Upper lobe of left lung (tissue), 4 donors: ENCODE measurements around the gene FXR2.

ENCODE experiments used
- CTCF ChIP-seq, 6 experiments: fragments of 450-650 bp in 4 of 6; fragments of 200-600 bp in 2 of 6; sonication (generic) in 2 of 6; IDR thresholded peaks; one replicate each; pipeline ENCODE4 v1.5.1; 2016 to 2019; ENCODE audit warnings: antibody characterized with exemption in 6 of 6
- EP300 ChIP-seq, 4 donors: sonication (generic); formaldehyde crosslinking; IDR thresholded peaks; one replicate each; pipeline ENCODE4 v1.5.1; 2017; ENCODE audit warnings: antibody characterized with exemption in 4 of 4, control low read depth in 2 of 4
- POLR2AphosphoS5 ChIP-seq, 2 donors: sonication (generic); formaldehyde crosslinking; IDR thresholded peaks; one replicate each; pipeline ENCODE4 v1.5.1; 2017; ENCODE audit warnings: antibody characterized with exemption in 2 of 2

GRCh38 chr17:7644775-7645174 lies 30.1 kb upstream of the FXR2 start:
- no peak for TF ChIP-seq EP300 (IDR thresholded peaks at IDR 0.05)
- no peak for TF ChIP-seq CTCF (IDR thresholded peaks at IDR 0.05)
- TF ChIP-seq POLR2AphosphoS5 (IDR thresholded peaks at IDR 0.05) = no peak
